Activated CD8-positive, alpha-beta T cell treated with anti-CD3 and anti-CD28 coated beads for 36 hours (primary cell): Measurements from ENCODE around the gene TERT. TPM values are rescaled to one million over a fixed set of nuclear protein-coding genes. Genes with fewer than 3 reads are reported as not detected.

ENCODE experiments used
- ATAC-seq: fragments of 200-7000 bp; cut with Tn5 transposase; one replicate; pipeline ENCODE4 v1.10.0; 2021; ENCODE audit warnings: mild to moderate bottlenecking, moderate library complexity
- CTCF ChIA-PET: fragments of 350-600 bp; sonication (Branson Sonifier 250); formaldehyde crosslinking; loops from one replicate; lab custom pipeline; 2021; ENCODE audit warnings: antibody characterized with exemption; lab: Charles Lee
- POLR2A ChIA-PET: fragments of 350-600 bp; sonication (Branson Sonifier 250); formaldehyde crosslinking; loops from one replicate; lab custom pipeline; 2021; ENCODE audit warnings: antibody characterized with exemption; lab: Charles Lee
- DNase-seq: peaks from one replicate; pipeline ENCODE4 v3.0.0-alpha.2; 2020
- H3K27ac Mint-ChIP-seq: one replicate; pipeline ENCODE4 v1.8.0; 2021; ENCODE audit warnings: mild to moderate bottlenecking, mixed read lengths
- H3K27me3 Mint-ChIP-seq: one replicate; pipeline ENCODE4 v1.8.0; 2021; ENCODE audit warnings: mixed read lengths
- H3K36me3 Mint-ChIP-seq: one replicate; pipeline ENCODE4 v1.8.0; 2021; ENCODE audit warnings: low read depth, mixed read lengths
- H3K4me1 Mint-ChIP-seq: one replicate; pipeline ENCODE4 v1.8.0; 2021; ENCODE audit warnings: low read depth, mixed read lengths
- H3K4me3 Mint-ChIP-seq: one replicate; pipeline ENCODE4 v1.8.0; 2021; ENCODE audit warnings: mild to moderate bottlenecking, moderate library complexity, mixed read lengths
- H3K9me3 Mint-ChIP-seq: one replicate; pipeline ENCODE4 v1.8.0; 2021; ENCODE audit warnings: mixed read lengths
- CTCF ChIP-seq: fragments of 200-600 bp; IDR thresholded peaks from one replicate; pipeline ENCODE4 v1.8.0; 2022; ENCODE audit warnings: antibody characterized with exemption, mild to moderate bottlenecking
- intact Hi-C: fragments of 100-400 bp; cut with micrococcal nuclease; formaldehyde crosslinking; loops from one replicate; pipeline ENCODE4 v1.10.0; 2022
- microRNA-seq: library from miRNA; unstranded; fragments of <30 nt; microRNA quantifications from one replicate; pipeline ENCODE4 v1.2.0, GENCODE V29; 2022; ENCODE audit warnings: borderline microRNAs expressed, borderline replicate concordance
- total RNA-seq, 2 experiments: library from RNA; stranded (reverse); gene quantifications; one replicate each; pipeline ENCODE4 v1.2.3, GENCODE V29; 2021

The TERT gene
- total RNA-seq, 2 experiments from 2014 or later, result 12.5 to 12.7 TPM

GRCh38 chr5:1203311-1203967 lies 91.4 kb downstream of the TERT start:
- H3K4me1 Mint-ChIP-seq, result no peaks in the 10 kb centered on the region
- TF ChIP-seq CTCF, result no peak
- CTCF ChIA-PET, result no interaction called here
- H3K9me3 Mint-ChIP-seq, result no peaks in the 10 kb centered on the region
- intact Hi-C loops, result no loop called here
- no peak overlapping the region for H3K27ac Mint-ChIP-seq
- ATAC-seq, result no peak
- no peaks in the 10 kb centered on the region for H3K36me3 Mint-ChIP-seq
- H3K27me3 Mint-ChIP-seq, result no peaks in the 10 kb centered on the region
- no peak for DNase-seq
- H3K4me3 Mint-ChIP-seq, result no peak overlapping the region
- POLR2A ChIA-PET, result no interaction called here

Small RNAs within 50 kb of the gene (microRNA-seq; reads per million reads assigned to microRNA genes)
- gene MIR4457, result not detected

Other genes starting within 250 kb of the TERT start
- 10 to 100 TPM; 21.6 to 24.8 TPM for gene SLC12A7, start 183.0 kb downstream of the TERT start, total RNA-seq
- not detected for gene SLC6A19, start 93.5 kb downstream of the TERT start, total RNA-seq
- gene SLC6A18, start 69.7 kb downstream of the TERT start, total RNA-seq, result not detected
- 10 to 100 TPM; 51.4 to 56.2 TPM for gene CLPTM1L, start 50.0 kb upstream of the TERT start, total RNA-seq
- not detected for gene SLC6A3, start 150.4 kb upstream of the TERT start, total RNA-seq
- 10 to 100 TPM; 37.2 to 43.6 TPM for gene LPCAT1, start 228.9 kb upstream of the TERT start, total RNA-seq